Immature natural killer cell (primary cell): ENCODE measurements around the gene CHST8. TPM values are rescaled to one million over a fixed set of nuclear protein-coding genes. Genes with fewer than 3 reads are reported as not detected.

Experiments used
- DNase-seq, 3 donors: peaks; one replicate each; pipeline ENCODE4 v3.0.0; 2022; ENCODE audit warnings: mixed read lengths in 1 of 3
- H3K27ac Mint-ChIP-seq, 6 donors: one replicate each; pipeline ENCODE4 v1.8.0; 2020; ENCODE audit warnings: mixed read lengths in 6 of 6, mild to moderate bottlenecking in 5 of 6, inconsistent platforms in 4 of 6, moderate library complexity in 3 of 6
- H3K27me3 Mint-ChIP-seq, 3 donors: one replicate each; pipeline ENCODE4 v1.8.0; 2020 to 2021; ENCODE audit warnings: low read depth in 3 of 3, mild to moderate bottlenecking in 3 of 3, mixed read lengths in 3 of 3, moderate library complexity in 3 of 3, inconsistent platforms in 1 of 3
- H3K36me3 Mint-ChIP-seq, 3 donors: one replicate each; pipeline ENCODE4 v1.8.0; 2020; ENCODE audit warnings: mixed read lengths in 3 of 3, inconsistent platforms in 2 of 3, mild to moderate bottlenecking in 2 of 3
- H3K4me1 Mint-ChIP-seq, 2 donors: one replicate each; pipeline ENCODE4 v1.8.0; 2020; ENCODE audit warnings: inconsistent platforms in 2 of 2, mild to moderate bottlenecking in 2 of 2, mixed read lengths in 2 of 2, moderate library complexity in 1 of 2
- H3K4me3 Mint-ChIP-seq, 5 donors: one replicate each; pipeline ENCODE4 v1.8.0; 2020; ENCODE audit warnings: mild to moderate bottlenecking in 5 of 5, mixed read lengths in 5 of 5, inconsistent platforms in 3 of 5, moderate library complexity in 3 of 5
- H3K9me3 Mint-ChIP-seq, 6 donors: one replicate each; pipeline ENCODE4 v1.8.0; 2020; ENCODE audit warnings: mild to moderate bottlenecking in 6 of 6, mixed read lengths in 6 of 6, inconsistent platforms in 4 of 6, moderate library complexity in 3 of 6
- polyA plus RNA-seq, 3 donors: library from polyadenylated mRNA; unstranded; fragments of 300-500 nt; fragmentation: Illumina TruSeq; gene quantifications; one replicate each; pipeline ENCODE4 v1.2.3, GENCODE V29; 2021

The CHST8 gene
- polyA plus RNA-seq, 3 donors from 2014 or later, result not detected

GRCh38 chr19:33736158-33736557 lies 114.4 kb downstream of the CHST8 start:
- no peak for DNase-seq
- Mint-ChIP-seq H3K27me3 (peaks cover 0 to 3% (median 1%) of the 10 kb centered on the region in 3 donors), H3K36me3 (no peaks in the 10 kb centered on the region), H3K4me3 (no peak overlapping the region), H3K9me3 (no peaks in the 10 kb centered on the region), H3K4me1 (no peaks in the 10 kb centered on the region), H3K27ac (no peak overlapping the region)

DNA sequence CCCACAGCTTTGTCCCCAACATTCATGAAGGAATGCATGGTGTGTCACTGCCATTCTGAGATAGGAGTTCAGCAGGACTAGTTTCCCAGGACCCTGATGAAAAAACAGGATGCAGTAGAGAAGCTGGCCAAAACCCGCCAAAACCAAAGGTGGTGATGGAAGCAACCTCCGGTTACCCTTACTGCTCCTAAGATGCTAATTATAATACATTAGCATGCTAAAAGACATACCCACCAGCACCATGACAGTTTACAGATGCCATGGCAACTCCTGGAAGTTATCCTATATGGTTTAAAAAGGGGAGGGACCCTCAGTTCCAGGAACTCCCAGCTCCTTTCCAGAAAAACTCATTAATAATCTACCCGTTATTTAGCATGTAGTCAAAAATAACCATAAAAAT lies 115.0 kb downstream of the CHST8 start:
- Mint-ChIP-seq H3K4me3 (no peak overlapping the region), H3K9me3 (no peaks in the 10 kb centered on the region), H3K27ac (no peak overlapping the region), H3K4me1 (no peaks in the 10 kb centered on the region), H3K27me3 (peaks cover 0 to 3% (median 1%) of the 10 kb centered on the region in 3 donors), H3K36me3 (no peaks in the 10 kb centered on the region)
- no peak for DNase-seq

GRCh38 chr19:33737681-33738371 lies 116.1 kb downstream of the CHST8 start:
- H3K27ac Mint-ChIP-seq, result no peak overlapping the region
- H3K4me1 Mint-ChIP-seq, result no peaks in the 10 kb centered on the region
- no peak for DNase-seq
- no peak overlapping the region for H3K4me3 Mint-ChIP-seq
- H3K9me3 Mint-ChIP-seq, result no peaks in the 10 kb centered on the region
- no peaks in the 10 kb centered on the region for H3K36me3 Mint-ChIP-seq
- peaks cover 0 to 3% (median 1%) of the 10 kb centered on the region in 3 donors for H3K27me3 Mint-ChIP-seq

GRCh38 chr19:33740811-33741396 lies 119.2 kb downstream of the CHST8 start:
- Mint-ChIP-seq H3K4me3 (no peak overlapping the region), H3K4me1 (no peaks in the 10 kb centered on the region)

DNA sequence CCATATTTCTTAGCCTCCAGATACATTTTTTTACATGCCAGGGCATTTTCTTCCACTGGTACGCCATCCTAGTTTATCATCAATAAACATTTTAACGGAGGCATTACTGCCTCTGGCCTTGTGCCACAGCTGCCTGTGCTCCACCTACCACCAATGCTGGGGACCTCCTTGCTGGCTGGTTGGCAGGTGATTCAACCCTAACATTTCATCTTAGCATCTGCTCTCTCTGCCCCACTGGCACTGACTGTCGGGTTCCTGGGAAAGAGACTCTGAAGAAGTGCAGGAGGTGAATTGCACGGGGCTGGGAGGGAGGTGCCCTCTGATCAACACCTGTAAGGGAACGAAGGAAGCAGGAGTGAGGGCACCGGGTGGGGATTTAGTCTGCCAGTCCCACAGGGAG lies 123.5 kb downstream of the CHST8 start:
- Mint-ChIP-seq H3K36me3 (no peaks in the 10 kb centered on the region), H3K9me3 (peaks cover 0 to 3% (median 0%) of the 10 kb centered on the region in 6 donors), H3K27me3 (peaks cover 0 to 9% (median 5%) of the 10 kb centered on the region in 3 donors), H3K4me3 (no peak overlapping the region), H3K27ac (no peak overlapping the region), H3K4me1 (no peaks in the 10 kb centered on the region)
- DNase-seq, result no peak

More at GRCh38 chr19:33740811-33741396, 119.2 kb downstream of the CHST8 start:
- peaks cover 0 to 3% (median 0%) of the 10 kb centered on the region in 6 donors for H3K9me3 Mint-ChIP-seq
- peaks cover 0 to 3% (median 0%) of the 10 kb centered on the region in 3 donors for H3K27me3 Mint-ChIP-seq
- no peaks in the 10 kb centered on the region for H3K36me3 Mint-ChIP-seq
- no peak overlapping the region for H3K27ac Mint-ChIP-seq
- DNase-seq, result peak in 2 of 3 donors; percentile 3 to 6

GRCh38 chr19:33746159-33746558 lies 124.4 kb downstream of the CHST8 start:
- peaks cover 0 to 3% (median 0%) of the 10 kb centered on the region in 6 donors for H3K9me3 Mint-ChIP-seq
- H3K4me1 Mint-ChIP-seq, result no peaks in the 10 kb centered on the region
- H3K27me3 Mint-ChIP-seq, result peaks cover under 1 to 9% (median 4%) of the 10 kb centered on the region in 3 donors

DNA sequence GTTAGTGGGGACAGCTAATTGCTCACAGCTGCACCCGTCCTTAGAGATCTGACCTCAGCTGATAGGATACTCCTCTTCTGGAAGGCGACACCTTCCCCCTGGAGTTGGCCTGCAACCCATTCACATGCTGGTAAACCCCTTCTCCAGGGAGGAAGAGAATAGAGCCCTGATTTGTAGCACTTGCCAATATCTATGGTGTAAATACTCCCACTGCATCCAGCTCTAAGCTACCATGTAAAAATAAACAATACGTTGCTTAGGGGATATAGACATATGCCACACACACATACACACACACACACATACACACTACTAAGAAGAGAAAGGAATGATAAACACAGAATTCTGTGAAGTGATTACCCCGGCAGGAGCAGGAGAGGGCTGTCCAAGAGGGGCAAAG lies 125.5 kb downstream of the CHST8 start:
- Mint-ChIP-seq H3K27me3 (peaks cover 2 to 9% (median 4%) of the 10 kb centered on the region in 3 donors), H3K9me3 (peaks cover 0 to 3% (median 0%) of the 10 kb centered on the region in 6 donors), H3K27ac (no peak overlapping the region), H3K36me3 (no peaks in the 10 kb centered on the region), H3K4me3 (no peak overlapping the region), H3K4me1 (no peaks in the 10 kb centered on the region)
- no peak for DNase-seq

More at GRCh38 chr19:33746159-33746558, 124.4 kb downstream of the CHST8 start:
- DNase-seq, result no peak
- Mint-ChIP-seq H3K36me3 (no peaks in the 10 kb centered on the region), H3K27ac (no peak overlapping the region), H3K4me3 (no peak overlapping the region)

DNA sequence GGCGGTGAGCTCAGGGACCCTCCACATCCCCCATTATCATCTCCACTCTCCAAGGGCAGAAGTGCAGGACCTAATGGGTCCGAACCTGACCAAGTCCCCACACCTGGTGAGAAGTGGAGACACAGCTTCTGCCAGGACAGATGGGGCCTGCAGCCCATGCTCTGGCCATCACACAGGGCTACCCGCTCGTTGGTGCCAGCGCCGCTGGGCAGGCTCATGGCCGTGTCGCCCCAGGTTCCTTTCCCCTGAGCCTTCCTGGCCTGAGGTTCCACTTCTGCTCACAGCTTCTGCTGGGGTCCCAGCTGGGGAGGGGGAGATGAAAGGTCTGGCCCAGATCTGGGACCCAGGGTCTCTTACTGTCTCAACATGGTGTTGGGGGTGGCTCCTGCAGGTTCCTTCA lies 126.5 kb downstream of the CHST8 start:
- Mint-ChIP-seq H3K27ac (no peak overlapping the region), H3K9me3 (peaks cover 0 to 3% (median 0%) of the 10 kb centered on the region in 6 donors), H3K27me3 (peaks cover 2 to 9% (median 4%) of the 10 kb centered on the region in 3 donors), H3K4me1 (no peaks in the 10 kb centered on the region), H3K36me3 (no peaks in the 10 kb centered on the region), H3K4me3 (no peak overlapping the region)
- no peak for DNase-seq

GRCh38 chr19:33749016-33749415 lies 127.3 kb downstream of the CHST8 start:
- H3K27me3 Mint-ChIP-seq, result peaks cover 2 to 9% (median 2%) of the 10 kb centered on the region in 3 donors
- no peak for DNase-seq
- H3K9me3 Mint-ChIP-seq, result peaks cover 0 to 3% (median 0%) of the 10 kb centered on the region in 6 donors
- no peak overlapping the region for H3K27ac Mint-ChIP-seq
- no peaks in the 10 kb centered on the region for H3K36me3 Mint-ChIP-seq
- H3K4me1 Mint-ChIP-seq, result no peaks in the 10 kb centered on the region
- no peak overlapping the region for H3K4me3 Mint-ChIP-seq

GRCh38 chr19:33749619-33750175 lies 127.9 kb downstream of the CHST8 start:
- Mint-ChIP-seq H3K27me3 (peaks cover 2 to 9% (median 7%) of the 10 kb centered on the region in 3 donors), H3K36me3 (no peaks in the 10 kb centered on the region), H3K9me3 (peaks cover 0 to 3% (median 0%) of the 10 kb centered on the region in 6 donors), H3K4me1 (no peaks in the 10 kb centered on the region), H3K27ac (no peak overlapping the region), H3K4me3 (no peak overlapping the region)
- no peak for DNase-seq

DNA sequence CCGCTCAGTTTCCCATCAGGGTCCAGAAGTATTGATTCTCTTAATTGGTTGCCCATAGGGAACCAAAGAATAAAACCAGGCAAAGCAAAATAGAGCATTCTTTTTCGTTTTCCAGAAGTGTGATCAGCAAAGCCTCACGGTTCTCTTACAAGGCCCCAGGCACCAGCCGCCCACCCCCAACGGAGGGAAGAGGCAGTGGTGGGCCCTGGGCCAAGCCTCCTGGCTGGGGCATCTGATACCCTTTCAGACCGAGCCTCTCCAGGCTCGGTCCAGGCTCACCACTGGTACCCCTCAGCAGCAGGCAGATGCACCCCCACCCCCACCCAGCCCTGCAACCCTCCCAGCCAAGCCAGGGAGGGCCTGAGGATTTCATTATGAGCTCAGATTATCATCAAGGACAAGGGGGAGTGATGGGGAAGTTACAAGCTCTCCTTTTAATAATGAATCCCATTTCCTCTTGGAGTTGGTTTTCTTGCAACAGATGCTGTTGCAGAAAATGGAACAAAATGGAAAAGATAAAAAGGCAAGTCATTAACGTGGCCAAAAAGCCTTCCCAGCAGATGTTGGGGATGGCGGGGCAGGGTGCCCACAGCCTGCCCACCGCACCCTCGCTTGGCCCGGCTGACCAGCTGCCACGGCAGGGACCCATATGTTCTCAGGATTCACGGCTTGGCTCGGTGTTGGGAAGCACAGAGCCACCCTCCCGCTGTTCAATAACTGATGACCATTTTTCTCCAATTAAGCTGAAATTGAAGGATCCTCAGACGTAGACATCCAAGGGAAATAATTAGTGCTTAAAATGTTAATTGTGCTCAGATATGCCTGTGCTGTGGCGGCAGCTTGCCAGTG lies 129.1 kb downstream of the CHST8 start:
- Mint-ChIP-seq H3K27ac (no peak overlapping the region), H3K4me3 (no peak overlapping the region), H3K36me3 (no peaks in the 10 kb centered on the region), H3K4me1 (no peaks in the 10 kb centered on the region), H3K27me3 (peaks cover 2 to 9% (median 7%) of the 10 kb centered on the region in 3 donors), H3K9me3 (no peaks in the 10 kb centered on the region)
- DNase-seq, result no peak

- Mint-ChIP-seq H3K36me3 (no peaks in the 10 kb centered on the region), H3K27ac (no peak overlapping the region), H3K9me3 (no peaks in the 10 kb centered on the region), H3K4me1 (no peaks in the 10 kb centered on the region), H3K27me3 (peaks cover 0 to 9% (median 7%) of the 10 kb centered on the region in 3 donors), H3K4me3 (no peak overlapping the region)
- no peak for DNase-seq
Observed at GRCh38 chr19:33751436-33751770, 129.7 kb downstream of the CHST8 start.

- Mint-ChIP-seq H3K4me1 (no peaks in the 10 kb centered on the region), H3K9me3 (no peaks in the 10 kb centered on the region), H3K36me3 (no peaks in the 10 kb centered on the region), H3K27me3 (peaks cover 0 to 8% (median 7%) of the 10 kb centered on the region in 3 donors), H3K4me3 (no peak overlapping the region), H3K27ac (no peak overlapping the region)
- DNase-seq, result no peak
Observed at GRCh38 chr19:33752018-33752800, 130.5 kb downstream of the CHST8 start.
